Esophagus squamous epithelium (tissue), 4 donors: ENCODE data around the gene PI4KA.
"Not testable (repeated sequence)": the region's sequence is repeated elsewhere in the genome, so short reads cannot be mapped to it uniquely, and the experiment has no call there.

Experiments used
- POLR2A ChIP-seq, 4 donors: fragments of 450-650 bp; IDR thresholded peaks; one replicate each; pipeline ENCODE4 v1.6.1; 2017; ENCODE audit warnings: antibody characterized with exemption in 4 of 4, mild to moderate bottlenecking in 4 of 4, moderate library complexity in 3 of 4
- TF ChIP-seq, protein P1 (sequence below), 6 experiments: fragments of 450-650 bp in 4 of 6; fragments of 200-600 bp in 2 of 6; sonication (generic) in 2 of 6; IDR thresholded peaks; one replicate each; pipeline ENCODE4 v1.5.1; 2016 to 2019; ENCODE audit warnings: antibody characterized with exemption in 6 of 6, mild to moderate bottlenecking in 4 of 6, moderate library complexity in 4 of 6

DNA sequence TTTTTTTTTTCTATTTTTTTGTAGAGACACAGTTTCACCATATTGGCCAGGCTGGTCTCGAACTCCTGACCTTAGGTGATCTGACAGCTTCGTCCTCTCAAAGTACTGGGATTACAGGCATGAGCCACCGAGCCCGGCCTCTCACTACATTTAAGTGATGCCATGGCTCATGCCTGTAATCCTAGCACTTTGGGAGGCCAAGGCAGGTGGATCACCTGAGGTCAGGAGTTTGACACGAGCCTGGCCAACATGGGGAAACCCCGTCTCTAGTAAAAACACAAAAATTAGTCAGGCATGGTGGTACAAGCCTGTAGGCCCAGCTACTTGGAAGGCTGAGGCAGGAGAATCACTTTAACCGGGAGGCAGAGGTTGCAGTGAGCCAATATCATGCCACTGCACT lies 165.7 kb downstream of the PI4KA start:
- TF ChIP-seq, protein P1, sequence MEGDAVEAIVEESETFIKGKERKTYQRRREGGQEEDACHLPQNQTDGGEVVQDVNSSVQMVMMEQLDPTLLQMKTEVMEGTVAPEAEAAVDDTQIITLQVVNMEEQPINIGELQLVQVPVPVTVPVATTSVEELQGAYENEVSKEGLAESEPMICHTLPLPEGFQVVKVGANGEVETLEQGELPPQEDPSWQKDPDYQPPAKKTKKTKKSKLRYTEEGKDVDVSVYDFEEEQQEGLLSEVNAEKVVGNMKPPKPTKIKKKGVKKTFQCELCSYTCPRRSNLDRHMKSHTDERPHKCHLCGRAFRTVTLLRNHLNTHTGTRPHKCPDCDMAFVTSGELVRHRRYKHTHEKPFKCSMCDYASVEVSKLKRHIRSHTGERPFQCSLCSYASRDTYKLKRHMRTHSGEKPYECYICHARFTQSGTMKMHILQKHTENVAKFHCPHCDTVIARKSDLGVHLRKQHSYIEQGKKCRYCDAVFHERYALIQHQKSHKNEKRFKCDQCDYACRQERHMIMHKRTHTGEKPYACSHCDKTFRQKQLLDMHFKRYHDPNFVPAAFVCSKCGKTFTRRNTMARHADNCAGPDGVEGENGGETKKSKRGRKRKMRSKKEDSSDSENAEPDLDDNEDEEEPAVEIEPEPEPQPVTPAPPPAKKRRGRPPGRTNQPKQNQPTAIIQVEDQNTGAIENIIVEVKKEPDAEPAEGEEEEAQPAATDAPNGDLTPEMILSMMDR (IDR thresholded peaks at IDR 0.05) = not testable (repeated sequence)
- not testable (repeated sequence) for TF ChIP-seq POLR2A (IDR thresholded peaks at IDR 0.05)
